Epithelial cell of esophagus (primary cell): ENCODE measurements around the gene STAT6.

ENCODE experiments used
- DNase-seq: peaks from one replicate; pipeline ENCODE4 v3.0.0; 2010; ENCODE audit warnings: low read depth
- H3K4me3 ChIP-seq: 2 replicates; pipeline ENCODE4 v1.5.1; 2011; ENCODE audit warnings: mild to moderate bottlenecking, low read length, control low read depth
- CTCF ChIP-seq: IDR thresholded peaks from 2 replicates; pipeline ENCODE4 v1.5.1; 2011; ENCODE audit warnings: low read depth, mild to moderate bottlenecking, low read length, control low read depth, inconsistent platforms; ENCODE audit not compliant: insufficient read depth; ENCODE audit errors: missing control alignments

STAT6 gene

GRCh38 chr12:57072661-57073060 is 38.5 kb downstream of the STAT6 start:
- no peak overlapping the region for H3K4me3 ChIP-seq
- no peak for TF ChIP-seq CTCF
- DNase-seq: no peak

GRCh38 chr12:57069523-57069922 is 41.6 kb downstream of the STAT6 start:
- no peak overlapping the region for H3K4me3 ChIP-seq

GRCh38 chr12:57066245-57066644 is 44.9 kb downstream of the STAT6 start:
- TF ChIP-seq CTCF: no peak
- H3K4me3 ChIP-seq: no peak overlapping the region
- no peak for DNase-seq

More at GRCh38 chr12:57069523-57069922, 41.6 kb downstream of the STAT6 start:
- peak; percentile 92 for TF ChIP-seq CTCF
- peak; percentile 81 for DNase-seq

- DNase-seq: no peak
- H3K4me3 ChIP-seq: no peak overlapping the region
- TF ChIP-seq CTCF: no peak
Observed at GRCh38 chr12:57063991-57064685, 47.0 kb downstream of the STAT6 start.

GRCh38 chr12:57058454-57058853 is 52.7 kb downstream of the STAT6 start:
- DNase-seq: no peak
- no peak overlapping the region for H3K4me3 ChIP-seq
- TF ChIP-seq CTCF: no peak

- no peak for TF ChIP-seq CTCF
- DNase-seq: no peak
- H3K4me3 ChIP-seq: no peak overlapping the region
Observed at GRCh38 chr12:57057067-57057751, 54.0 kb downstream of the STAT6 start.
